Stomach (tissue), 9 donors: ENCODE results near the gene KRT81. TPM values are rescaled to one million over a fixed set of nuclear protein-coding genes. Genes with fewer than 3 reads are reported as not detected.

ENCODE experiments used
- DNase-seq, 2 donors: peaks; one replicate each; pipeline versions ENCODE4 v3.0.0 to v3.0.0-alpha.2; 2013 to 2019
- H3K27ac ChIP-seq, 5 donors: fragments of 200-600 bp in 4 of 5; sonication (generic) in 4 of 5; one replicate each; pipeline ENCODE4 v1.5.1; 2013 to 2019; ENCODE audit warnings: mild to moderate bottlenecking in 1 of 5, moderate library complexity in 1 of 5
- H3K27me3 ChIP-seq, 3 donors: fragments of 200-600 bp; sonication (generic); one replicate each; pipeline ENCODE4 v1.5.1; 2017 to 2019; ENCODE audit warnings: mixed run types in 1 of 3
- H3K36me3 ChIP-seq, 4 donors: fragments of 200-600 bp; sonication (generic); 1 replicate in 3 of 4; 2 replicates in 1 of 4; pipeline ENCODE4 v1.5.1; 2016 to 2019
- H3K4me1 ChIP-seq, 4 donors: fragments of 200-600 bp; sonication (generic); one replicate each; pipeline ENCODE4 v1.5.1; 2016 to 2019
- H3K4me3 ChIP-seq, 4 donors: fragments of 200-600 bp; sonication (generic) in 3 of 4; one replicate each; pipeline ENCODE4 v1.5.1; 2016 to 2019; ENCODE audit warnings: mild to moderate bottlenecking in 1 of 4
- H3K9me3 ChIP-seq, 4 donors: fragments of 200-600 bp; sonication (generic); one replicate each; pipeline ENCODE4 v1.5.1; 2016 to 2019
- EP300 ChIP-seq: sonication (generic); formaldehyde crosslinking; IDR thresholded peaks from one replicate; pipeline ENCODE4 v1.6.1; 2017; ENCODE audit warnings: antibody characterized with exemption
- POLR2A ChIP-seq, 4 donors: fragments of 450-650 bp; IDR thresholded peaks; one replicate each; pipeline ENCODE4 v1.6.1; 2016; ENCODE audit warnings: antibody characterized with exemption in 4 of 4, control low read depth in 2 of 4, mild to moderate bottlenecking in 1 of 4, moderate library complexity in 1 of 4
- POLR2AphosphoS5 ChIP-seq, 3 donors: sonication (generic); formaldehyde crosslinking; IDR thresholded peaks; one replicate each; pipeline ENCODE4 v1.6.1; 2016; ENCODE audit warnings: antibody characterized with exemption in 3 of 3
- WGBS, 5 donors: extraction: QIAGEN DNeasy Blood & Tissue Kit in 3 of 5; methylation state at CpG; one replicate each; pipeline versions ENCODE4 v1.1.5 to v1.1.7; 2013 to 2018; 5-methylcytosine and 5-hydroxymethylcytosine counted together
- intact Hi-C: fragments of 100-400 bp; cut with DNase I; formaldehyde crosslinking; loops from one replicate; pipeline ENCODE4 v1.15.1; 2023; ENCODE audit warnings: low total_unique reads
- polyA plus RNA-seq, 3 donors: library from polyadenylated mRNA; stranded (reverse); fragments of 200-250 nt; gene quantifications; one replicate each; pipeline ENCODE4 v1.2.3, GENCODE V29; 2013
- total RNA-seq, 5 donors: library from RNA; depleted of rRNA; stranded (reverse); fragments of >200 nt; gene quantifications; one replicate each; pipeline versions ENCODE4 v1.1.0 to v1.2.3, GENCODE V29; 2014 to 2016
- TF ChIP-seq, protein P1 (sequence below), 7 experiments: fragments of 450-650 bp in 4 of 7; fragments of 200-600 bp in 3 of 7; sonication (generic) in 3 of 7; IDR thresholded peaks; one replicate each; pipeline ENCODE4 v1.5.1; 2016 to 2019; ENCODE audit warnings: antibody characterized with exemption in 7 of 7, control low read depth in 2 of 7, mild to moderate bottlenecking in 1 of 7
- donor health status: healthy with polysubstance abuse.
- donor health status: Bipolar disorder and iron deficiency.
- donor health status: healthy.

The KRT81 gene
- total and polyA plus RNA-seq, 8 donors: 0.15 TPM; not detected in 7

GRCh38 chr12:52245259-52245961 is 45.9 kb downstream of the KRT81 start:
- H3K27me3 ChIP-seq: peaks cover 0 to 24% (median 9%) of the 10 kb centered on the region in 3 donors
- TF ChIP-seq EP300 (no peak), POLR2AphosphoS5 (IDR thresholded peaks at IDR 0.05) (no peak), POLR2A (IDR thresholded peaks at IDR 0.05) (no peak)
- TF ChIP-seq, protein P1, sequence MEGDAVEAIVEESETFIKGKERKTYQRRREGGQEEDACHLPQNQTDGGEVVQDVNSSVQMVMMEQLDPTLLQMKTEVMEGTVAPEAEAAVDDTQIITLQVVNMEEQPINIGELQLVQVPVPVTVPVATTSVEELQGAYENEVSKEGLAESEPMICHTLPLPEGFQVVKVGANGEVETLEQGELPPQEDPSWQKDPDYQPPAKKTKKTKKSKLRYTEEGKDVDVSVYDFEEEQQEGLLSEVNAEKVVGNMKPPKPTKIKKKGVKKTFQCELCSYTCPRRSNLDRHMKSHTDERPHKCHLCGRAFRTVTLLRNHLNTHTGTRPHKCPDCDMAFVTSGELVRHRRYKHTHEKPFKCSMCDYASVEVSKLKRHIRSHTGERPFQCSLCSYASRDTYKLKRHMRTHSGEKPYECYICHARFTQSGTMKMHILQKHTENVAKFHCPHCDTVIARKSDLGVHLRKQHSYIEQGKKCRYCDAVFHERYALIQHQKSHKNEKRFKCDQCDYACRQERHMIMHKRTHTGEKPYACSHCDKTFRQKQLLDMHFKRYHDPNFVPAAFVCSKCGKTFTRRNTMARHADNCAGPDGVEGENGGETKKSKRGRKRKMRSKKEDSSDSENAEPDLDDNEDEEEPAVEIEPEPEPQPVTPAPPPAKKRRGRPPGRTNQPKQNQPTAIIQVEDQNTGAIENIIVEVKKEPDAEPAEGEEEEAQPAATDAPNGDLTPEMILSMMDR (IDR thresholded peaks at IDR 0.05): no peak
- peaks cover 50 to 77% (median 61%) of the 10 kb centered on the region in 4 donors for H3K4me1 ChIP-seq
- intact Hi-C loops: no loop called here
- H3K9me3 ChIP-seq: no peaks in the 10 kb centered on the region
- WGBS, 5 donors: 84 to 92% (median 91%) methylated on average over 20 of the region's 20 CpGs
- H3K36me3 ChIP-seq: no peaks in the 10 kb centered on the region
- H3K4me3 ChIP-seq: no peak overlapping the region
- H3K27ac ChIP-seq: no peak overlapping the region
- DNase-seq: no peak

- Histone ChIP-seq H3K9me3 (no peaks in the 10 kb centered on the region), H3K4me3 (no peak overlapping the region), H3K27ac (peak overlapping the region; percentile 66 to 86 (median 77)), H3K4me1 (peaks cover 50 to 69% (median 56%) of the 10 kb centered on the region in 4 donors), H3K27me3 (peaks cover 0 to 16% (median under 1%) of the 10 kb centered on the region in 3 donors), H3K36me3 (no peaks in the 10 kb centered on the region)
- TF ChIP-seq EP300 (no peak), POLR2A (IDR thresholded peaks at IDR 0.05) (no peak), POLR2AphosphoS5 (IDR thresholded peaks at IDR 0.05) (no peak)
- TF ChIP-seq, protein P1 (IDR thresholded peaks at IDR 0.05): no peak
- DNase-seq: peak in 1 of 2 donors; percentile 34
- WGBS, 5 donors: 70 to 87% (median 82%) methylated on average over 3 of the region's 3 CpGs
- intact Hi-C loops: no loop called here
Measured at GRCh38 chr12:52244615-52244994, 46.7 kb downstream of the KRT81 start.

- H3K36me3 ChIP-seq: no peaks in the 10 kb centered on the region
- intact Hi-C loops: no loop called here
- no peak overlapping the region for H3K4me3 ChIP-seq
- peaks cover 45 to 63% (median 53%) of the 10 kb centered on the region in 4 donors for H3K4me1 ChIP-seq
- peaks cover 0 to 10% (median 0%) of the 10 kb centered on the region in 3 donors for H3K27me3 ChIP-seq
- TF ChIP-seq, protein P1 (IDR thresholded peaks at IDR 0.05): no peak
- TF ChIP-seq EP300 (no peak), POLR2AphosphoS5 (IDR thresholded peaks at IDR 0.05) (peak; percentile 30 to 68 (median 34)), POLR2A (IDR thresholded peaks at IDR 0.05) (no peak)
- H3K27ac ChIP-seq: peak overlapping the region; percentile 66 to 86 (median 77)
- peak; percentile 85 to 87 for DNase-seq
- no peaks in the 10 kb centered on the region for H3K9me3 ChIP-seq
- 27 to 38% (median 33%) methylated on average over 12 of the region's 12 CpGs for WGBS, 5 donors
Measured at GRCh38 chr12:52243856-52244614, 47.3 kb downstream of the KRT81 start.

GRCh38 chr12:52243259-52243855 is 48.0 kb downstream of the KRT81 start:
- H3K27me3 ChIP-seq: peaks cover 0 to 4% (median 0%) of the 10 kb centered on the region in 3 donors
- H3K36me3 ChIP-seq: no peaks in the 10 kb centered on the region
- intact Hi-C loops: no loop called here
- H3K4me3 ChIP-seq: no peak overlapping the region
- no peaks in the 10 kb centered on the region for H3K9me3 ChIP-seq
- peak overlapping the region in 4 of 5 donors; percentile 66 to 86 (median 77) for H3K27ac ChIP-seq
- no peak for TF ChIP-seq POLR2AphosphoS5 (IDR thresholded peaks at IDR 0.05)
- TF ChIP-seq POLR2A (IDR thresholded peaks at IDR 0.05): no peak
- TF ChIP-seq, protein P1 (IDR thresholded peaks at IDR 0.05): no peak
- no peak for TF ChIP-seq EP300
- peaks cover 38 to 56% (median 47%) of the 10 kb centered on the region in 4 donors for H3K4me1 ChIP-seq
- WGBS, 5 donors: 50 to 53% (median 52%) methylated on average over 5 of the region's 5 CpGs
- DNase-seq: peak in 1 of 2 donors; percentile 62
